Measurements from ENCODE around the gene CTSD.

Gene CTSD

GRCh38 chr11:1782031-1782590, 18.4 kb upstream of the CTSD start:
- no peak for DNase-seq

GRCh38 chr11:1781593-1781975, 17.9 kb upstream of the CTSD start:
- no peak for DNase-seq

GRCh38 chr11:1780700-1781592, 17.2 kb upstream of the CTSD start:
- peak; percentile 16 for DNase-seq

- DNase-seq: no peak
Observed at GRCh38 chr11:1779806-1780699, 16.3 kb upstream of the CTSD start.

- DNase-seq: no peak
Observed at GRCh38 chr11:1779034-1779805, 15.5 kb upstream of the CTSD start.

- DNase-seq: no peak
Observed at GRCh38 chr11:1778141-1778911, 14.6 kb upstream of the CTSD start.

- DNase-seq: no peak
Observed at GRCh38 chr11:1777737-1778136, 14.0 kb upstream of the CTSD start.

GRCh38 chr11:1776944-1777715, 13.4 kb upstream of the CTSD start:
- no peak for DNase-seq

- DNase-seq: no peak
Observed at GRCh38 chr11:1776331-1776851, 12.7 kb upstream of the CTSD start.

- DNase-seq: no peak
Observed at GRCh38 chr11:1774886-1775285, 11.2 kb upstream of the CTSD start.

- DNase-seq: no peak
Observed at GRCh38 chr11:1773994-1774550, 10.3 kb upstream of the CTSD start.

GRCh38 chr11:1773131-1773993, 9.6 kb upstream of the CTSD start:
- no peak for DNase-seq

GRCh38 chr11:1772270-1773130, 8.8 kb upstream of the CTSD start:
- DNase-seq: peak; percentile 87

- DNase-seq: peak; percentile 28
Observed at GRCh38 chr11:1771700-1772099, 8.0 kb upstream of the CTSD start.

- DNase-seq: no peak
Observed at GRCh38 chr11:1771273-1771672, 7.5 kb upstream of the CTSD start.

GRCh38 chr11:1770528-1770927, 6.8 kb upstream of the CTSD start:
- DNase-seq: no peak

- no peak for DNase-seq
Observed at GRCh38 chr11:1770061-1770460, 6.3 kb upstream of the CTSD start.

GRCh38 chr11:1769304-1769936, 5.7 kb upstream of the CTSD start:
- peak; percentile 8 for DNase-seq

All from OCI-M1 (cell line).